ENCODE data around the gene CCDC154. TPM values are rescaled to one million over a fixed set of nuclear protein-coding genes. Genes with fewer than 3 reads are reported as not detected.
"Not testable (repeated sequence)": the region's sequence is repeated elsewhere in the genome, so short reads cannot be mapped to it uniquely, and the experiment has no call there.

Gene CCDC154
- 0.49 TPM for total RNA-seq

GRCh38 chr16:1443980-1444729 is at the start of gene CCDC154:
Gene CCDC154, minus strand, starts transcription at chr16:1444556. Its CDS starts 234 bp downstream, at chr16:1444322.
- no peak for DNase-seq

- DNase-seq, result no peak
Observed at GRCh38 chr16:1493746-1494094, 49.4 kb upstream of the CCDC154 start.

GRCh38 chr16:1492923-1493745 is 48.8 kb upstream of the CCDC154 start, which contains the start of gene TELO2:
Gene TELO2, plus strand, starts transcription at chr16:1493360. Its CDS starts 922 bp downstream, at chr16:1494282.
- peak; percentile 70 for DNase-seq

GRCh38 chr16:1492082-1492922 is 47.9 kb upstream of the CCDC154 start:
- DNase-seq, result no peak

- DNase-seq, result no peak
Observed at GRCh38 chr16:1491327-1491726, 47.0 kb upstream of the CCDC154 start.

GRCh38 chr16:1489077-1489476 is 44.7 kb upstream of the CCDC154 start:
- no peak for DNase-seq

- DNase-seq, result no peak
Observed at GRCh38 chr16:1488619-1489018, 44.3 kb upstream of the CCDC154 start, which contains the start of gene PTX4. Gene PTX4, minus strand, starts transcription at chr16:1488944. Its CDS starts 35 bp downstream, at chr16:1488909.

- DNase-seq, result no peak
Observed at GRCh38 chr16:1488054-1488601, 43.8 kb upstream of the CCDC154 start.

- no peak for DNase-seq
Observed at GRCh38 chr16:1487395-1488053, 43.2 kb upstream of the CCDC154 start.

GRCh38 chr16:1486551-1487390 is 42.4 kb upstream of the CCDC154 start:
- no peak for DNase-seq

GRCh38 chr16:1485847-1486496 is 41.6 kb upstream of the CCDC154 start:
- DNase-seq, result no peak

GRCh38 chr16:1481906-1482835 is 37.8 kb upstream of the CCDC154 start:
- no peak for DNase-seq

- not testable (repeated sequence) for DNase-seq
Observed at GRCh38 chr16:1478937-1479336, 34.6 kb upstream of the CCDC154 start.

- no peak for DNase-seq
Observed at GRCh38 chr16:1477033-1477432, 32.7 kb upstream of the CCDC154 start.

GRCh38 chr16:1475552-1476114 is 31.3 kb upstream of the CCDC154 start:
- DNase-seq, result no peak

- DNase-seq, result peak; percentile 46
Observed at GRCh38 chr16:1474796-1475551, 30.6 kb upstream of the CCDC154 start, which contains the start of gene CLCN7. Gene CLCN7, minus strand, starts transcription at chr16:1475028. Its CDS starts 54 bp downstream, at chr16:1474974.

GRCh38 chr16:1474082-1474795 is 29.9 kb upstream of the CCDC154 start:
- DNase-seq, result no peak

All from skin of body (tissue), 2 donors.